Ishikawa (cell line): ENCODE results near the gene DAB2.

ENCODE experiments used
- CREB1 ChIP-seq: IDR thresholded peaks from 2 replicates; pipeline ENCODE4 v1.6.1; 2012; ENCODE audit warnings: low read depth
- EP300 ChIP-seq: IDR thresholded peaks from 2 replicates; pipeline ENCODE4 v1.6.1; 2012; ENCODE audit warnings: borderline replicate concordance
- RAD21 ChIP-seq: IDR thresholded peaks from 2 replicates; pipeline ENCODE4 v1.6.1; 2012; ENCODE audit warnings: low read depth
- REST ChIP-seq: IDR thresholded peaks from 2 replicates; pipeline ENCODE4 v1.6.1; 2012; ENCODE audit warnings: low read depth, mild to moderate bottlenecking
- TAF1 ChIP-seq: IDR thresholded peaks from 2 replicates; pipeline ENCODE4 v1.6.1; 2012; ENCODE audit warnings: low read depth, mild to moderate bottlenecking
- TCF12 ChIP-seq: IDR thresholded peaks from 2 replicates; pipeline ENCODE4 v1.6.1; 2012; ENCODE audit warnings: low read depth
- YY1 ChIP-seq: IDR thresholded peaks from 2 replicates; pipeline ENCODE4 v1.6.1; 2012; ENCODE audit warnings: low read depth
- ZBTB7A ChIP-seq: IDR thresholded peaks from 2 replicates; pipeline ENCODE4 v1.6.1; 2012; ENCODE audit warnings: low read depth
- TF ChIP-seq, protein P1 (sequence below): IDR thresholded peaks from 2 replicates; pipeline ENCODE4 v1.6.1; 2012
- TF ChIP-seq, protein P2 (sequence below): IDR thresholded peaks from 2 replicates; pipeline ENCODE4 v1.6.1; 2012

- TF ChIP-seq EP300 (no peak), RAD21 (no peak), TAF1 (no peak), YY1 (no peak), CREB1 (no peak), ZBTB7A (no peak), TCF12 (no peak), REST (no peak)
- TF ChIP-seq, protein P1, sequence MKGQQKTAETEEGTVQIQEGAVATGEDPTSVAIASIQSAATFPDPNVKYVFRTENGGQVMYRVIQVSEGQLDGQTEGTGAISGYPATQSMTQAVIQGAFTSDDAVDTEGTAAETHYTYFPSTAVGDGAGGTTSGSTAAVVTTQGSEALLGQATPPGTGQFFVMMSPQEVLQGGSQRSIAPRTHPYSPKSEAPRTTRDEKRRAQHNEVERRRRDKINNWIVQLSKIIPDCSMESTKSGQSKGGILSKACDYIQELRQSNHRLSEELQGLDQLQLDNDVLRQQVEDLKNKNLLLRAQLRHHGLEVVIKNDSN: no peak
- TF ChIP-seq, protein P2, sequence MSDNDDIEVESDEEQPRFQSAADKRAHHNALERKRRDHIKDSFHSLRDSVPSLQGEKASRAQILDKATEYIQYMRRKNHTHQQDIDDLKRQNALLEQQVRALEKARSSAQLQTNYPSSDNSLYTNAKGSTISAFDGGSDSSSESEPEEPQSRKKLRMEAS: no peak
Observed at GRCh38 chr5:39331861-39332381, 92.9 kb downstream of the DAB2 start.
